GM23248 (cell line): ENCODE data around the gene USP6. TPM values are rescaled to one million over a fixed set of nuclear protein-coding genes. Genes with fewer than 3 reads are reported as not detected.
"Not testable (repeated sequence)": the region's sequence is repeated elsewhere in the genome, so short reads cannot be mapped to it uniquely, and the experiment has no call there.

Experiments
- DNase-seq: peaks from one replicate; pipeline ENCODE4 v3.0.0-alpha.2; 2015
- H2AFZ ChIP-seq: fragments of 200-600 bp; sonication (generic); 2 replicates; pipeline ENCODE4 v1.6.1; 2016; ENCODE audit warnings: antibody characterized with exemption
- H3F3A ChIP-seq: fragments of 200-600 bp; sonication (generic); 2 replicates; pipeline ENCODE4 v1.6.1; 2016; ENCODE audit warnings: mild to moderate bottlenecking, antibody characterized with exemption, mixed run types; ENCODE audit not compliant: insufficient read depth
- H3K27ac ChIP-seq: fragments of 200-600 bp; sonication (generic); 2 replicates; pipeline ENCODE4 v1.5.1; 2016; ENCODE audit warnings: mild to moderate bottlenecking
- H3K27me3 ChIP-seq: fragments of 200-600 bp; sonication (generic); replicated peaks from 2 replicates; pipeline ENCODE4 v1.6.1; 2016; ENCODE audit warnings: mild to moderate bottlenecking; ENCODE audit not compliant: insufficient read depth
- H3K36me3 ChIP-seq: fragments of 200-600 bp; sonication (generic); 2 replicates; pipeline ENCODE4 v1.6.1; 2016; ENCODE audit warnings: low read depth, mild to moderate bottlenecking
- H3K4me1 ChIP-seq: fragments of 200-600 bp; sonication (generic); 2 replicates; pipeline ENCODE4 v1.6.1; 2016; ENCODE audit warnings: mild to moderate bottlenecking; ENCODE audit not compliant: insufficient read depth
- H3K4me2 ChIP-seq: fragments of 200-600 bp; sonication (generic); one replicate; pipeline ENCODE4 v1.6.1; 2016; ENCODE audit warnings: mild to moderate bottlenecking; ENCODE audit not compliant: unreplicated experiment
- H3K4me3 ChIP-seq: fragments of 200-600 bp; sonication (generic); 2 replicates; pipeline ENCODE4 v1.5.1; 2016; ENCODE audit warnings: mild to moderate bottlenecking
- H3K79me2 ChIP-seq: fragments of 200-600 bp; sonication (generic); 2 replicates; pipeline ENCODE4 v1.6.1; 2016; ENCODE audit warnings: mild to moderate bottlenecking; ENCODE audit not compliant: insufficient read depth
- H3K9ac ChIP-seq: fragments of 200-600 bp; sonication (generic); 2 replicates; pipeline ENCODE4 v1.6.1; 2016; ENCODE audit warnings: mild to moderate bottlenecking
- H3K9me2 ChIP-seq: fragments of 200-600 bp; sonication (generic); 2 replicates; pipeline ENCODE4 v1.6.1; 2016; ENCODE audit warnings: mixed run types, mild to moderate bottlenecking, moderate library complexity; ENCODE audit not compliant: insufficient read depth
- H3K9me3 ChIP-seq: fragments of 200-600 bp; sonication (generic); one replicate; pipeline ENCODE4 v1.6.1; 2017; ENCODE audit warnings: low read depth
- H4K20me1 ChIP-seq: fragments of 200-600 bp; sonication (generic); 2 replicates; pipeline ENCODE4 v1.6.0; 2016; ENCODE audit not compliant: insufficient read depth
- EZH2 ChIP-seq: fragments of 200-600 bp; sonication (generic); IDR thresholded peaks from 2 replicates; pipeline ENCODE4 v1.6.1; 2018; ENCODE audit warnings: antibody characterized with exemption, mild to moderate bottlenecking; ENCODE audit not compliant: insufficient read depth, poor library complexity, severe bottlenecking
- EZH2phosphoT487 ChIP-seq: fragments of 200-600 bp; sonication (generic); IDR thresholded peaks from 2 replicates; pipeline ENCODE4 v1.6.1; 2018; ENCODE audit warnings: antibody characterized with exemption, moderate library complexity, mild to moderate bottlenecking, low read depth; ENCODE audit not compliant: insufficient read depth
- WGBS, 2 experiments: methylation state at CpG; one replicate each; pipeline ENCODE4 v1.1.6; 2015 to 2017; ENCODE audit warnings: low lambda C conversion rate in 2 of 2, low coverage in 1 of 2; ENCODE audit errors: missing lambda C conversion rate in 2 of 2; 5-methylcytosine and 5-hydroxymethylcytosine counted together
- in situ Hi-C: fragments of 300-500 bp; cut with MboI; formaldehyde crosslinking; loops from 2 replicates; pipeline ENCODE4 v1.15.0; 2020
- polyA plus RNA-seq: library from polyadenylated mRNA; unstranded; fragments of >200 nt; fragmentation: Nextera tagmentation; extraction: Ambion mirVana; gene quantifications from 2 replicates; pipeline ENCODE4 v1.2.1, GENCODE V29; 2016
- total RNA-seq: library from RNA; depleted of rRNA; stranded (reverse); fragments of >200 nt; shearing (Covaris generic); gene quantifications from 2 replicates; pipeline ENCODE4 v1.2.3, GENCODE V29; 2014

The USP6 gene
- total and polyA plus RNA-seq, 2 experiments from 2014 or later, result 0.25 TPM; not detected in 1

- Histone ChIP-seq H3K9ac (no peak overlapping the region), H4K20me1 (no peaks in the 10 kb centered on the region), H3K27me3 (no peaks in the 10 kb centered on the region), H3K4me3 (no peak overlapping the region), H3K4me1 (no peaks in the 10 kb centered on the region), H3K27ac (no peak overlapping the region), H3K79me2 (no peaks in the 10 kb centered on the region), H3K4me2 (no peak overlapping the region), H3K36me3 (no peaks in the 10 kb centered on the region), H3F3A (no peaks in the 10 kb centered on the region), H2AFZ (no peak overlapping the region), H3K9me2 (no peaks in the 10 kb centered on the region), H3K9me3 (no peaks in the 10 kb centered on the region)
- in situ Hi-C loops, result no loop called here
- TF ChIP-seq EZH2phosphoT487 (no peak), EZH2 (no peak)
- no peak for DNase-seq
- whole genome bisulfite sequencing, 2 experiments, result 82 to 85% methylated on average over 7 of the region's 7 CpGs
Observed at GRCh38 chr17:5131146-5131715, 15.4 kb downstream of the USP6 start.

- H3K27ac ChIP-seq, H3K9me3 ChIP-seq, H3K4me1 ChIP-seq, H3K27me3 ChIP-seq, H3K9me2 ChIP-seq, H3F3A ChIP-seq, H3K79me2 ChIP-seq, in situ Hi-C loops, H3K36me3 ChIP-seq, DNase-seq, H2AFZ ChIP-seq, H4K20me1 ChIP-seq, H3K9ac ChIP-seq, H3K4me2 ChIP-seq, H3K4me3 ChIP-seq: not testable (repeated sequence)
- 59 to 70% methylated on average over 13 to 16 of the region's 16 CpGs for WGBS, 2 experiments
Observed at GRCh38 chr17:5131799-5132502, 16.1 kb downstream of the USP6 start.

- H3K79me2 ChIP-seq, result not testable (repeated sequence)
Observed at GRCh38 chr17:5132503-5133225, 16.8 kb downstream of the USP6 start.

GRCh38 chr17:5133311-5133710, 17.5 kb downstream of the USP6 start:
- H3K27me3 ChIP-seq, result no peaks in the 10 kb centered on the region
- no peaks in the 10 kb centered on the region for H4K20me1 ChIP-seq
- in situ Hi-C loops, result no loop called here
- TF ChIP-seq EZH2 (no peak), EZH2phosphoT487 (no peak)
- H3K36me3 ChIP-seq, result no peaks in the 10 kb centered on the region
- H3K9ac ChIP-seq, result no peak overlapping the region
- 57 to 71% methylated on average over 7 to 8 of the region's 8 CpGs for WGBS, 2 experiments
- H3K9me2 ChIP-seq, result no peaks in the 10 kb centered on the region
- no peak for DNase-seq
- H3K4me1 ChIP-seq, result no peaks in the 10 kb centered on the region
- no peaks in the 10 kb centered on the region for H3F3A ChIP-seq
- no peak overlapping the region for H3K4me3 ChIP-seq
- H3K4me2 ChIP-seq, result no peak overlapping the region
- no peak overlapping the region for H2AFZ ChIP-seq
- no peak overlapping the region for H3K27ac ChIP-seq
- H3K79me2 ChIP-seq, result no peaks in the 10 kb centered on the region
- H3K9me3 ChIP-seq, result no peaks in the 10 kb centered on the region

More at GRCh38 chr17:5132503-5133225, 16.8 kb downstream of the USP6 start:
- H3F3A ChIP-seq, H3K4me3 ChIP-seq, H2AFZ ChIP-seq, H3K27me3 ChIP-seq, H3K4me1 ChIP-seq, in situ Hi-C loops, H3K36me3 ChIP-seq, H3K4me2 ChIP-seq, H3K27ac ChIP-seq, H4K20me1 ChIP-seq, DNase-seq, H3K9me3 ChIP-seq, H3K9ac ChIP-seq, H3K9me2 ChIP-seq: not testable (repeated sequence)
- WGBS, 2 experiments, result 69 to 71% methylated on average over 15 of the region's 15 CpGs

- H4K20me1 ChIP-seq, H3K4me3 ChIP-seq, H2AFZ ChIP-seq, H3K36me3 ChIP-seq, H3F3A ChIP-seq, H3K27me3 ChIP-seq, H3K9me2 ChIP-seq, H3K4me2 ChIP-seq, H3K27ac ChIP-seq, H3K4me1 ChIP-seq, H3K79me2 ChIP-seq, H3K9ac ChIP-seq, DNase-seq, H3K9me3 ChIP-seq, in situ Hi-C loops: not testable (repeated sequence)
- WGBS, 2 experiments, result 58 to 74% methylated on average over 8 of the region's 8 CpGs
Observed at GRCh38 chr17:5133961-5134360, 18.1 kb downstream of the USP6 start.

GRCh38 chr17:5134571-5134970, 18.7 kb downstream of the USP6 start:
- H3K4me1 ChIP-seq, H3K4me2 ChIP-seq, H3K27me3 ChIP-seq, H3K36me3 ChIP-seq, H2AFZ ChIP-seq, H3K27ac ChIP-seq, H3K4me3 ChIP-seq, H3K9me3 ChIP-seq, H3F3A ChIP-seq, in situ Hi-C loops, H4K20me1 ChIP-seq, DNase-seq, H3K9me2 ChIP-seq, H3K79me2 ChIP-seq, H3K9ac ChIP-seq: not testable (repeated sequence)
- 78% methylated on average over 11 of the region's 11 CpGs for WGBS, 2 experiments
